ENCODE data around the gene SH3BGRL2. TPM values are rescaled to one million over a fixed set of nuclear protein-coding genes. Genes with fewer than 3 reads are reported as not detected.
"Not testable (repeated sequence)": the region's sequence is repeated elsewhere in the genome, so short reads cannot be mapped to it uniquely, and the experiment has no call there.

Gene SH3BGRL2
- total RNA-seq, 1 donor from 2014 or later: 0.32 TPM

DNA sequence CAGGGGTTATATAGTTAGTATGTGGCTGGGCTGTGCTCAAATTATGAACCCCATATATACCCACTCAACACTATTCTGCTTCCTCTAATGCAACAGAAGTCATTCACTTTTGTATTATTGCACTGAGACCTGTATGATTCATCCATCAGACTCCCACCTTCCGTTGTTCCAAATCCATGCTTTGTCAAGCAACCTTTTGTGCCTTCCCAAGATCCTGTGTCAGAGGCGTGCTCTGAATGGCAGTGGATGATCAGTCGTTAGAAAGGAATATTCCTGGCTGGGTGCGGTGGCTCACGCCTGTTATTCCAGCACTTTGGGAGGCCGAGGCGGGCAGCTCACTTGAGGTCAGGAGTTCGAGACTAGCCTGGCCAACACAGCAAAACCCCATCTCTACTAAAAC, 103.2 kb downstream of the SH3BGRL2 start:
- intact Hi-C loops (cut with micrococcal nuclease): no loop called here

DNA sequence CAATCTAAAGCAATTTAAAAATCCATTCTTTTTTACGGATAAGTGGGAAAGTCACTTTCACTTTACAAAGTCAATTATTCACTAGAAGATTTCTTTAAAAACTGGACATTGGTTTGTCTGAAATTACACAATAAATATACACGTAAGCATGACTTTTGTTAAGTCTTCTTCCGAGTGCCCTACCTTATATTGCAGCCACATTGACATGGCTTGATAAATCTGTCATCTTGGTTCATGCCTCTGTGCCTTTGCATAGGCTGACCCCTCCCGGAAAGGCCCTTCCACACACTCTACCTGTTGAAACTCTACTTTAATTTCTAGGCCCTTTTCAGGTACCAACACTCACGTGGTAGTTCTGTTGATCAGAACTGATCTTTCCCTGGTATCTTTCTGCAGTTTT, 104.1 kb downstream of the SH3BGRL2 start:
- intact Hi-C loops (cut with micrococcal nuclease): no loop called here

DNA sequence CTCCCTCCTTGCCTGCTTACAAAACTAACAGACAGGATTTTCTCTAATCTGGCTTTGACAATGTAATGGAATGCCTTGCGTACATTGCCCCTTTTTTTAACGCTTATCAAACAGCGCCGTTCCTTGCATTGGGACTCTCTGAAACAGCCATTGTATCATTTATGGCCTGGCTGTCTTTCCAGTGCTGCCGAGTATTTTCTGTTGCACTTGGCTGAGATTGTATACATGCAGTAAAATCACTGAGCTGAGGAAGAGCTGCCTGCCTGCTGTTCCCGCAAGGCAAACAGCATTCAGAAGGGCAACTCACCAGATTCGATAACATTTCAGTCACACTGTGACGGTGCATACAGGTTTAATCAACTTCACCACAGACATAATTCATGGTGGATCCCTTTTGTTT, 106.0 kb downstream of the SH3BGRL2 start:
- intact Hi-C loops (cut with micrococcal nuclease): no loop called here

DNA sequence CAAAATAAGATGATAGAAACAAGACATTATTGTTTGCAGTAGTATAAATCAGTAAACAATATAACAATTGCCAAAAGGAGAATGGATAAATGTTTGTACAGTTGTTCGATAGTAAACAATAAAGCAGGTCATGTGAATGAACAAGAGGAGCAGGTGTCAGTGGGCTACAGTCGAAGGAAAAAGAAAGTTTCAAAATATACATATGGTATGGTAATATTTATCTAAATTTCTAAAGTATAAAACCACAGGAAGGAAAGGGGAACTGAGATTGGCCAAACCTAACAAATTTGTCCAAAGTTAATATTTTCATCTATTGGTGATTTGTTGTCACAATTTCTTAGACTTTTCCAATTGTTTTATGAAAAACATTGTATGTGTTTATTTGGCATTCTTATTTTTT, 110.9 kb downstream of the SH3BGRL2 start:
- intact Hi-C loops (cut with micrococcal nuclease): no loop called here

DNA sequence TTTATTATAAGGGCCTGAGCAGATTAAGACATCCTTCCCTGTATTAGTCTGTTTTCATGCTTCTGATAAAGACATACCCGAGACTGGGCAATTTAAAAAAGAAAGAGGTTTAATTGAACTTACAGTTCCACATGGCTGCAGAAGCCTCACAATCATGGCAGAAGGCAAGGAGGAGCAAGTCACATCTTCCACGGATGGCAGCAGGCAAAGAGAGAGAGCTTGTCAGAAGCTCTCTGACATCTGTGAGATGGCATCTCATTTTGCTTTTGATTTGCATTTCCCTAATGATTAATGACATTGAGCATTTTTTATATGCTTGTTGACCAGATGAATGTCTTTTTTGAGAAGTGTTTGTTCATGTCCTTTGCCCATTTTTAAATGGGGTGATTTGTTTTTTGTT, 114.2 kb downstream of the SH3BGRL2 start:
- intact Hi-C loops (cut with micrococcal nuclease): not testable (repeated sequence)

DNA sequence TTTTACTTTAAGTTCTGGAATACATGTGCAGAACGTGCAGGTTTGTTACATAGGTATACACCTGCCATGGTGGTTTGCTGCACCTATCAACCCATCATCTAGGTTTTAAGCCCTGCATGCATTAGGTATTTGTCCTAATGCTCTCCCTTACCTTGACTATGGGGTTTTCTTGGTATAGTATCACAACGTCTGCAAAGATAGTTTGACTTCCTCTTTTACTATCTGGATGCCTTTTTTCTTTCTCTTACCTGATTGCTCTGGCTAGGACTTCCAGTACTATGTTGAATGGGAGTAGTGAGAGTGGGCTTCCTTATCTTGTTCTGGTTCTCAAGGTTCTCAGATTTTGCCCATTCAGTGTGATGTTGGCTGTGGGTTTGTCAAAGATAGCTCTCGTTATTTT, 115.2 kb downstream of the SH3BGRL2 start:
- intact Hi-C loops (cut with micrococcal nuclease): not testable (repeated sequence)

DNA sequence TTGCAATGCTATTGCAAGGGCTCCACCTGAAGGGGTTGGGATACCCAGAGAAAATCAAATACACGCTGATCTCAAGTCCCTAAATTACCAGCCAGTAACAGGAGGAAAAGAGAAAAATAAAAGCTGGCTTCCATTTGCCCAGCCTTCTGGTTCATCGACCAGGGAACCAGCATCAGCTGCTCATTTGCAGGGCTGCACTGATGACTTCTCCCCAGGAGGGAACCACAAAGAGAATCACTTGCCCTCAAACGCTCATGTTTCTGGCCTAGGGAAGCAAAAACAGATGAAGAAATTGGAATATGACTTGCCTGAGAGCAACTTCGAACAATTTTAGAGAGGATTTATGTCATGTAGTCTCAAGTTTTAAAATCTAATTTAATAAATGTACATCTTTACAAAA, 119.7 kb downstream of the SH3BGRL2 start:
- intact Hi-C loops (cut with micrococcal nuclease): no loop called here

Other genes with a start within 250 kb of the SH3BGRL2 start
- 0.10 TPM in 2 replicates for gene LCA5, start 93.9 kb upstream of the SH3BGRL2 start, total RNA-seq